NCI-H2081 (cell line): ENCODE measurements around the gene SIPA1L3.
"Not testable (repeated sequence)": the region's sequence is repeated elsewhere in the genome, so short reads cannot be mapped to it uniquely, and the experiment has no call there.

ENCODE experiments used
- DNase-seq, 2 experiments: peaks; one replicate each; lab custom pipeline; 2025; lab: John Stamatoyannopoulos, UW

Gene SIPA1L3

GRCh38 chr19:38071054-38071453 is 164.0 kb downstream of the SIPA1L3 start:
- DNase-seq, result not testable (repeated sequence)

GRCh38 chr19:38071647-38072046 is 164.6 kb downstream of the SIPA1L3 start:
- DNase-seq, result no peak

DNA sequence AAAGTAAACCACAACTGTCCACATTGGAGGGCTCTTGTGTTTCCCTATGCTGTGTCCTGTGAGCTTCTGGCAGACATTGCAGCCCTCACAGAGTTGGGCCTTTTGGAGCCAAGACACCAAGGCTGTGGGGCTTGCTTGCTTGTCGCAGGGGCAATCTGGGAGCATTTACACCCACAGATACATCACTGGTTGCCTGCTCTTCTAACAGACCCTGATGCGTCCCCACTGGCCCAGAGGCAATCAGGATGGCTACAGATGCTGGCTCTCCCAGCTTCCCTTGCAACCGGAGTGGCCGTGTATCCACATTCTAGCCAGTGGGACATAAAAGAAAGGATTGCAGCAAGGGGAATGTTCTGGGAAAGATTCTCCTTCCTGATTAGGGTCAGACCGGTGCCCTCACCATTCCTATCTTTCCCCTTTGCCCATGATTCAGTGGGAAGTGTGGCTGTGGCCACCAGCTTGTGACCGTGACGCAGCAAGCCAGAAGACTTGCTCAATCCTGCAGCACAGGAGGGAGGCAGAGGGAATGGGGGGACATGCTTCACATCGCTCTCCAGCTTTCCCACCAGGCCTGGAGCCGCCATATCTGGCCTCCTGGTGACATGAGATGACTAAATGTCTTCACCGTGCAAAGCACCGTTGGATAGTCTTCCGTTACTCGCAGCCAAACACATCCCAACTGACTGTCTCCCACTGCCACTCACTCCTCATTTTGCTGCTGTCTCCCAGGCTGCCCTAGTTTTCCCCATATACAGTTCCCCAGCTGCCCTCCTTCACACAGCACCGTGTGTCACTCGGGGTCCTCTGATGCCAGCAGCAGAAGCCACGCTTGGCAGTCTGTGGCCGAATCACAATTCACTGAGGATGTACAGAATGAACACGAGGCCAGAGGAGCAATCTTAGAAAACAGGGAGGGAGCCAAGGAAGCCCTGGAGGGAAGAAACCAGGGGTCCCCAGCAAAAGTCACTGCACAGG is 166.1 kb downstream of the SIPA1L3 start:
- no peak for DNase-seq

DNA sequence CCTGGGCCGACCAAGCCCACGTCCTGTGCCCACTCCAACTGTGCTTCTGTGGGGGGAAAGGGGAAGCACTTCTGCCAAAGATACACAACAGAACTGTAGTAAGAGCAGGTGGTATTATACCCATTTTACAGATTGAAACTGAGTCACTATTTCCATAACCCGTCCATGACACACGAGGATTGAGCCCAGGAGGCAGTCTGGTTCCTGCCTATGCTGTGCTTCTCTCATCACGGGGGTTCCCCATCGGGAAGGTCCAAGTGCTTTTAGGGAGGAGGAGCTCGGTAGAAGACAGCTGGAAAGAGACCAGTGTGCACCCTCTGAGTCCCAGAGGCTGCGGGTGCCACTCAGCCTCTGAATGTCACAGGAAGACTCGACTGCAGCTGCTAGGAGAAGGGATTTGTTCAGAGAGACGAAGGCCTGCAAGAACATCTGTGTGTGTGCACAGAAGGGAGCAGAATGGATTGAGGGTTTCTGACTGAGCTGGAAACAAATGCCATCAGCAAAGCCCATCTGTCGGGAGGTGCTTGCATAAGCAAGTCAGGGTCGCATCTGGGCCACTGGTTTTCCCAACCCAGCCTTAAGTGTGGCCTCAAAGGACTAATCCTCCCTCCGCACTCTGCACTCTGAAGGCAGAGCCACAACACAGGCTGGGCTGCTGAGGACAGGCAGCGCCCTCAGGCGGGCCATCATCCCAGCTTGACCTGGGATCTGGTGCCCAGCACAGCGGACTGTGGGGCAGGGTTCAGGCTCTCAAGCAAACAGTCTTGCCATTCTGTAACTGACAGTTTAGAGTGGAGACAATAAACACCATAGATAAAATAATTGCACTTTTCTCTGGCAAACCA is 167.1 kb downstream of the SIPA1L3 start:
- DNase-seq, result no peak

GRCh38 chr19:38076337-38076736 is 169.3 kb downstream of the SIPA1L3 start:
- DNase-seq, result peak in 1 of 2 experiments; percentile 47

DNA sequence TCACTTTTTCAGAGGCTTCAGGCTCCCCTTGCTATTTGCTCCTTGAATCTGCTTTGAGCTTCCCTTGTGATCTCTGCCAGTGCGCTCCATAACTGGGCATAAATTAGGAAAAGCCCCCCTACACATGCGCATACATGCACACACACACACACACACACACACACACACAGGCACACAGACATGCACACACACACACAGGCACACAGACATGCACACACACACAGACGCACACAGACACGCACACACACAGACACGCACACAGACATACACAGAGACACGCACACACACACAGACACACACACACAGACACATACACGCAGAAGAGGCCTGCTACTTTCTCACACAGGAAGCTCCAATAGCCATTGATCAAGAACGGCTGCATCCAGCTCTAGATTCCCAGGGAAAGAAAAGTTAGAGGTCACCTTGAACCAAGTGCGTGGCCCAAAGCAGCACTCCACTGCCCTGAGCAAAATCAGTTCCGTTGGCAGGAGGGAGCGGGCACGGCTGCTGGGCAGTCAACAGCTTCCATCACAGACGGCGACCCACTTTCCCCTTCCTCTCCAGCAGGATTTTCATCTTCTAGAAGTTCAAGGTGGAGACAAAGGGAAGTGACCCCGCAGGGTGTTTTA is 171.4 kb downstream of the SIPA1L3 start:
- DNase-seq, result no peak

GRCh38 chr19:38079926-38080380 is 172.9 kb downstream of the SIPA1L3 start:
- peak; percentile 76 to 95 for DNase-seq

- DNase-seq, result no peak
These were observed 174.7 kb downstream of the SIPA1L3 start for GRCh38 chr19:38081547-38082255.

- no peak for DNase-seq
These were observed 175.5 kb downstream of the SIPA1L3 start for GRCh38 chr19:38082256-38083118.

DNA sequence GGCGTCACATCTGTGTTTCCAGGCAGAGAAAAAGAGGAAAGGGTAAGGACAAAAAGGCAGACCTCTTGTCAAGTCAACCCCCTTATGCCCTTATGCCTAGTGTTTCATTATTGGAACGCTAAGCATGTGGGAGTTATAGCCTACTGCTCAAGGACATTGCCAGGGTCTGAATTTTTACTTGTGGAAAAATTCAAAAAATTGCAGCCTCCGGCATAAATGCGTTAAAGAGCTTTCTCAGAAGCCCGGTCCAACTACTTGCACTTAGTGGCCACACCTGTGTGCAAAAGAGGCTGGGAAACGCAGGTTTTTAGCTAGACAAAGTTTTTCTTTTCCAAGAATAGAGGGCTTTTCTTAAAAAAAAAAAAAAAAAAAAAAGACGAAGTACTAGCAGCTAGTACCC is 177.2 kb downstream of the SIPA1L3 start:
- no peak for DNase-seq

GRCh38 chr19:38089440-38089839 is 182.4 kb downstream of the SIPA1L3 start:
- DNase-seq, result no peak

DNA sequence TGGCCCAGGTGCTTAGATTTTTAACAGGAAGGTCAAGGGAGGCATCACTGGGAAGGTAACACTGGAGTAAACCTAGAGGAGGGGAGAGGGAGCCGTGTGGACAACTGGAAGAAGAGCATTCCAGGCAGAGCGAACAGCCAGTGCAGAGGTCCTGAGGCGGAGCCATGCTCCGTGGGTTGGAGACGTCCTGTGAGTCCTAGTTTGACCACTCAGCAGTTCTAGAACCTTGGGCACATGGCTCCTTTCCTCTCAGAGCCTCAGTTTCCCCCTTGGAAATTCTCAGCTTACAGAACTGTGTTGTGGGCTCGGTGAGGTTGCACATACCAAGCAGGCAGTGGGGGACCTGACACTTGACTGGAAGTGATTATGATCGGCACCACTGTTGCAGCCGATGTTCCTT is 186.1 kb downstream of the SIPA1L3 start:
- no peak for DNase-seq

GRCh38 chr19:38093587-38093986 is 186.6 kb downstream of the SIPA1L3 start:
- DNase-seq, result no peak

- peak; percentile 66 to 68 for DNase-seq
These were observed 188.7 kb downstream of the SIPA1L3 start for GRCh38 chr19:38095411-38096308.

DNA sequence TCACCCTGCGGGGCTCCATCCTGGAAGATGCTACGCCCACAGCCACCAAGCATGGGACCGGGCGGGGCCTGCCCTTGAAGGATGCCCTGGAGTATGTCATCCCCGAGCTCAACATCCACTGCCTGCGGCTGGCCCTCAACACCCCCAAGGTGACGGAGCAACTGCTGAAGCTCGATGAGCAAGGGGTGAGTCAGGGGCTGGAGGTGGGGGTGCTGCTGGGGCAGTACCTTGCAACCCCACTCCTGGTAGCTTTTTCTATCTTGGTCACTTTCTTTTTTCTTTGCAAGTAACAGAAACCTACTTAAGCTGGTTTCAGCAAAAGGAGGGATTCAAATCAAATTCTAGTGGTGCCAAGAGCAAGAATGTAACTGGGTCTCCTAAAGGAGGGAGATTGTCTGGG is 193.0 kb downstream of the SIPA1L3 start:
- no peak for DNase-seq

DNA sequence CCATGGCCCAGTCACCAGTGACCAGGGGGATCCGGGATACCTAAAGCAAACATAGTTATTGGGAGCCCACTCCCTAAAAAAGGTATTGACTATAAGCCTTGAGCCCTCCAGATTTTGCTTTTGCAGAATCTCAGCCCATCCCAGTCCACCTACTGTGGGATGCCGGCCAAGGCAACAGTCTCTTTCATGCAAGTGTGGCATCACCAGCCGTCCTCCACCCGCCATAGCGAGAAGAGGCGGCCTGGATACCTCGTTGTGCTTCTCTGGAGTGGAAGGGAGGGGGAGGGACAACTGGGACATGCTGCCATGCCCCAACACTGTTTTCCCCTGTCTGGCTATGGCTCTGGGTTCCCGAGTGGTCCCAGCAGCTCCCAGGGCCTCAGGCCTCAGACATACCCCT is 193.6 kb downstream of the SIPA1L3 start:
- DNase-seq, result no peak

DNA sequence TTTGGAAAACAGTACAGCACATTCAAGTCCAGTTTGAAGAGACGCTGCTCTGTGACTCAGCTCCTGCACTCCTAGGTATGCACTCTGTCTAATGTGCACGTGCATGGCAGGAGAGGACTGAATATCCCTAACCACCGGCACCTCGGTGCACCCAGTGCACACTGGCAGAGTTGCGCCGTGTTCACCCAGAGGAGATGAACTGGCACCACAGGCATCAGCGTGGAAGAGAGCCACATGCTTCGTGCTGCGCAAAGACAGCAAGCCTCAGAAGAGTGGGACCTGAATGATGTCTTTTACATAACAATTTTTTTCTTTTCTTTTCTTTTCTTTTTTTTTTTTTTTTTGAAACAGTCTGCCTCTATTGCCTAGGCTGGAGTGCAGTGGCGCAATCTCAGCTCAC is 194.7 kb downstream of the SIPA1L3 start:
- no peak for DNase-seq

DNA sequence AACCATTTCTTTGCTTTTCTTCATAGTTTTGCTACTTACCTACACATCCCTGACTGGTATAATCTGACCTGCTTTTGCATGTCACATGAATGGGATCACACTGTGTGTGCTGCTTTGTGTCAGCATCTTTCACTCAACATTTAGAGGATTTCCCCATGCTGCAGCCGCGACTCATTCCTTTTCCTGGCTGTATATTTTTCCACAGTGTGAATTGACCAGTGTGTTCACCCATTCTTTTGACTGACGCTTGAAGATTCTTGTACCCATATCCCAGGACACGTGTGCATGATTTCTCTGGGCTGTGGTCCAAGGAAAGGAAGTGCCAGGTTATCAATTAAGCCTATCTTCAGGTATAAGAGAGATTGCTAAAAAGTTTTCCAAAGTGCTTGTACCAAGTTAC is 198.6 kb downstream of the SIPA1L3 start:
- DNase-seq, result no peak

DNA sequence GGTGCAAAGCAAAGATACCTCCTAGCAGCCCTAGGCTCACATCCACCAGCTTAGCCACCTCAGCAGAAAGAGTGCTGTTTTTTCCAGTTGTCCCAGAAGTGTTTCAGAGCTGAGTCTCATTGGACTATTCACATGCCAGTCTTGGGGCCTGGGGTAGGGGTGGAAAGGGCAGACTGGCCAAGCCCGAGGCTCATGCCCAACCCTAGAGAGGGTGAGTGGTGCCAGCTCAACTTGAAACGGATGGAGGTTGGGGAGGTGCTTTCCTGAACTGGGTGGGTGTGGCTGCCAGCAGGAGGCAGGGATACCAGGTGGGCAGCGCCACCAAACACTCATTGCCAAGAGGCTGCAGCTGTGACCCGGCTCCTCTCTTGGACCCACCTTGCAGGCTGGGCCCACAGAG is 200.1 kb downstream of the SIPA1L3 start:
- no peak for DNase-seq

DNA sequence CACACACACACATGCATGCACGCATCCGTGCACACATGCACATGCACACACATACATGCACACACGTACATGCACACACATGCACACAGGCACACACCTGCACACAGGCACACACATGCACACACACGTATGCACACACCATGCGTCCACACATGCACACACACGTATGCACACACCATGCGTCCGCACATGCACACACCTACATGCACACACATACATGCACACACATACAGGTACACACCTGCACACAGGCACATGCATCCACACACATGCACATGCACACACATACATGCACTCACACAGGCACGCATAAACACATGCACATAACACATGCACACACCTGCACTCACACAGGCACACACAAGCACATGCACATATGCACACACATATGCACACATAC is 204.9 kb downstream of the SIPA1L3 start:
- DNase-seq, result no peak
